ENCODE measurements around the gene PARP6.
"Not testable (repeated sequence)": the region's sequence is repeated elsewhere in the genome, so short reads cannot be mapped to it uniquely, and the experiment has no call there.

PARP6 gene

GRCh38 chr15:72281713-72282112 lies 9.4 kb upstream of the PARP6 start:
- in situ Hi-C loops (cut with MboI; ENCODE audit: low sequenced_read_pairs) = no loop called here

DNA sequence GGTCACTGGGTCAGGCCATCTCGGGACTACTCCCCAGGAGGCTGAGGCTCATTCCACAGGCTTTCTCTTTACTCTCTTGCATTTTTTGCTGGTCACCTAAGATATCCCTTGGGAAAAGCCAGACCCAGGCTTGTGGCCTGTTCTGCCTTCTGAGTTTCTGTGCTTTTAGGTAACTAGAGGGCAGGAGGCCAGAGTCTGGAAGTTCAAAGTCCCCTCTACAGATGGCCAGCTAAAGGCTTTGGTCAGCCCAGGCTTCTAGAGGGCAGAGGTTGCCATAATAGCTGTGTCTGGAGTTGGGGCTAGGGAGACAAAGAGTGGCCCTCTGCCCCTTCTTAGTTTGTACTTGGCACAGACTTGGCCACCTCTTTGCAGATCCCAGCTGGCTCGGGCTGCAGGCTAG lies 8.4 kb upstream of the PARP6 start:
- in situ Hi-C loops (cut with MboI; ENCODE audit: low sequenced_read_pairs) = no loop called here

- in situ Hi-C loops (cut with MboI; ENCODE audit: low sequenced_read_pairs) = no loop called here
Measured at GRCh38 chr15:72278737-72279136, 6.4 kb upstream of the PARP6 start.

DNA sequence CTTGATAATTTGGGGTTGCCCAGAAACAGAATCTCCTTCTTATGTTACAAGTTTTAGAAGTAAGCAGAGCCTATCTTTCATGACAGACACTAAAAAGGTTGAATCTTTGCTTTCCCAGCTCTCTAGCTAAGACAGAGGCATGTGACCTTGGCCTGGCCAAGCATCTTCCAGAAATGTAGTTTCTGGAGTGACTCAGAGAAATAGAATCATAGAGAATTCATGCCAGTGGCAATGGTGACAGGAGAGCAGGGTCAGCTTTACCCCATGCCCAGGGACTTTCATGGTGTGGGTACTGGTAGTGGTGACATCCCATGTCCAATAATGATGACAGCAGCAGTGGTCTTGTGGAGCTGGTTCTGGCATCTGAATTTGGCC lies 4.0 kb upstream of the PARP6 start:
- in situ Hi-C loops (cut with MboI; ENCODE audit: low sequenced_read_pairs) = no loop called here

DNA sequence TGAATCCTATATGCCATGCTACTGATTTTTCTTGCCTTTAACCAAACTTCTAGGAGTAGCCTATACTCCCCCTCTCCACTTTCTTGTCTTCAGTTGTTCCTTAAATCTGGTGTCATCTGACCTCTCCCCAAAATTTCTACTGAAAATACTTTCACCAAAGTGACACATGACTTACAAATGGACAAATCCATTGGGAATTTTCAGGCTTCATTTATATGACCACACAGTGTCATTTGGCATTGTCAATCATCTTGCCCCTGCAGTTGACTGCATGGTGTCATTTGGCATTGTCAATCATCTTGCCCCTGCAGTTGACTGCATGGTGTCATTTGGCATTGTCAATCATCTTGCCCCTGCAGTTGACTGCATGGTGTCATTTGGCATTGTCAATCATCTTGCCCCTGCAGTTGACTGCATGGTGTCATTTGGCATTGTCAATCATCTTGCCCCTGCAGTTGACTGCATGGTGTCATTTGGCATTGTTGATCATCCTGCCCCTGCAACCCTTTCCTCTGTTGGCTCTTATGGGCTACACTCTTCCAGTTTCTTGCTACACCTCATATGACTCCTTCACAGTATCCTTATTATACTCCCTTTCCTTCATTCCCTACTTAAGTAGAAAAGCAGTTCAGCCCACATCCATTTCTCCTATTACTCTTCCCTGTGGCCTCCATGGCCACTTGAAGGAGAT lies 3.4 kb upstream of the PARP6 start:
- in situ Hi-C loops (cut with MboI; ENCODE audit: low sequenced_read_pairs) = not testable (repeated sequence)

- in situ Hi-C loops (cut with MboI; ENCODE audit: low sequenced_read_pairs) = no loop called here
Measured at GRCh38 chr15:72272997-72273352, 621 bp upstream of the PARP6 start.

- in situ Hi-C loops (cut with MboI; ENCODE audit: low sequenced_read_pairs) = no loop called here
Measured at GRCh38 chr15:72271895-72272212, 500 bp downstream of the PARP6 start.

DNA sequence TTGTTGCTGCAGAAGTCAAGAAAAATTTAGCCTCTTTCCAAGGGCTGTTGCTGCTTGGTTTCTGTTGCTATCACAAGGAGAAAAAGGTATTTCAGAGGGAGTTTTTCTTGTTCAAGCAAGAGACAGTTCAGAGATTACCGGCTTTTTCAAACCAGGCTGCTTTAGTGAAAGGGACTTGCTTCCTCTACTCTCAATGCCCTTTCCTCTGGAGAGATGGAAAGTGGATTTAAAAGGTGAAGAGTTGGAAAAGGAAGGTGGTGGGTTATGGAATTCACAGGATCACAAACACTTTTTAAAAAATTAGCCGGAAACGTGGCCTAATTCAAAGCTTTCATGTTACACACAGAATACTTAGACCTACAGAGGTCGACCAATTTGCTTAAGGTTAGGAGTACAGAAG lies 1.1 kb downstream of the PARP6 start:
- in situ Hi-C loops (cut with MboI; ENCODE audit: low sequenced_read_pairs) = no loop called here

GRCh38 chr15:72269739-72270138 lies 2.6 kb downstream of the PARP6 start:
- in situ Hi-C loops (cut with MboI; ENCODE audit: low sequenced_read_pairs) = no loop called here

DNA sequence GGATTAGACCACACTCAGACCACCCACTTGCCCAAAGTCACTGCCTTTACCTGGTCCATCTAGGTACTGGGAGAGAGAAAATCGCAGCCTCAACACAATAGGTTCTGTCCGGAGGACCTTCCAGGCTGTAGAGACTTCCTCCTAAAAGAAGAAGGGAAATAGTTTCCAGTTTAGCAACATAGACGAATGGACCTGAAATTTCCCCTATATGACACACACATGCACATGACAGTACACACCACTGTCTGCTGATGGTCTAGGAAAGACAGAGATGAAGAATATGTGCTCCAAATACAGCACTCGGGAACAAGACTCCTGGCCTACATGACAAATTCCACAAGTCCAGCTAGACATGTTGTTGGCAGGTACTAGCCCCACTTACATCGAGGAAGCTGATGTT lies 7.3 kb downstream of the PARP6 start:
- in situ Hi-C loops (cut with MboI; ENCODE audit: low sequenced_read_pairs) = no loop called here

- in situ Hi-C loops (cut with MboI; ENCODE audit: low sequenced_read_pairs) = no loop called here
Measured at GRCh38 chr15:72252663-72253299, 19.6 kb downstream of the PARP6 start.

- in situ Hi-C loops (cut with MboI; ENCODE audit: low sequenced_read_pairs) = no loop called here
Measured at GRCh38 chr15:72249142-72249810, 23.1 kb downstream of the PARP6 start.

DNA sequence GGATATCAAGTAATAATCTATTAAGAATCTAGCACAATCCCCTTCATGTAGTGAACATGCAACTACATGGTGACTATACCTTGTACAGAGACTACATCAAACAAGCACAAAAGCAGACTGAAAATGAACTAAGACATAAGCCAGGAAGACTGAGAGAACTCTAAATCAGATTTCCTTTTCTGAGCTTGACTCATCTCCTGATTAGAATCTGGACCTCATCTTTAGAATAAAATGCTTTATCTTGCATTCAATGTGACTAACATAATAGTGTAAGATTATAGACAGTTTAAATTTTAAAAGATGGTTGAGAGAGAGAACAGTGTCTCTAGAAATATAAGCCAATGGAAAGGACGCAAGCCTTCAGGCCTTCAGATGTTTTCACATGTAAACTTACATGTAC lies 23.8 kb downstream of the PARP6 start:
- in situ Hi-C loops (cut with MboI; ENCODE audit: low sequenced_read_pairs) = no loop called here

GRCh38 chr15:72242775-72243370 lies 29.5 kb downstream of the PARP6 start:
- in situ Hi-C loops (cut with MboI; ENCODE audit: low sequenced_read_pairs) = no loop called here

- in situ Hi-C loops (cut with MboI; ENCODE audit: low sequenced_read_pairs) = no loop called here
Measured at GRCh38 chr15:72239652-72240051, 32.7 kb downstream of the PARP6 start.

DNA sequence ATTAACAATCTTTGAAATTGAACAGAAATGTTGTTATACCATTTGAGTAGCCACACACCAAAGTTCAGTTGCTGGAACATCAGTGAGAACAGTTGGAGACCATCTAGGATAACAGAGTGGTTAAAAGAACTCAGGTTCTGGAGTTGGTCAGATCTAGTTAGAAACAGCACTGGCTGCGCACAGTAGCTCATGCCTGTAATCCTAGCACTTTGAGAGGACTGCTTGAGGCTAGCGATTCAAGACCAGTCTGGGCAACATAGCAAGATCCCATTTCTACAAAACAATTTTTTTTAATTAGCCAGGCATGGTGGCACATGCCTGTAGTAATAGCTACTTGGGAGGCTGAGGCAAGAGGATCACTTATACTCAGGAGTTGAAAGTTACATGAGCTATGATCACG lies 33.8 kb downstream of the PARP6 start:
- in situ Hi-C loops (cut with MboI; ENCODE audit: low sequenced_read_pairs) = no loop called here

GRCh38 chr15:72237853-72238224 lies 34.5 kb downstream of the PARP6 start:
- in situ Hi-C loops (cut with MboI; ENCODE audit: low sequenced_read_pairs) = no loop called here

GRCh38 chr15:72237029-72237852 lies 35.1 kb downstream of the PARP6 start:
- in situ Hi-C loops (cut with MboI; ENCODE audit: low sequenced_read_pairs) = no loop called here

GRCh38 chr15:72236381-72237003 lies 35.9 kb downstream of the PARP6 start:
- in situ Hi-C loops (cut with MboI; ENCODE audit: low sequenced_read_pairs) = no loop called here

- in situ Hi-C loops (cut with MboI; ENCODE audit: low sequenced_read_pairs) = no loop called here
Measured at GRCh38 chr15:72235298-72235697, 37.1 kb downstream of the PARP6 start.

GRCh38 chr15:72233769-72234168 lies 38.6 kb downstream of the PARP6 start:
- in situ Hi-C loops (cut with MboI; ENCODE audit: low sequenced_read_pairs) = no loop called here
